ENCODE data around the gene GPR82. TPM values are rescaled to one million over a fixed set of nuclear protein-coding genes. Genes with fewer than 3 reads are reported as not detected.

The GPR82 gene
- total RNA-seq, 2 donors from 2014 or later, result not detected

DNA sequence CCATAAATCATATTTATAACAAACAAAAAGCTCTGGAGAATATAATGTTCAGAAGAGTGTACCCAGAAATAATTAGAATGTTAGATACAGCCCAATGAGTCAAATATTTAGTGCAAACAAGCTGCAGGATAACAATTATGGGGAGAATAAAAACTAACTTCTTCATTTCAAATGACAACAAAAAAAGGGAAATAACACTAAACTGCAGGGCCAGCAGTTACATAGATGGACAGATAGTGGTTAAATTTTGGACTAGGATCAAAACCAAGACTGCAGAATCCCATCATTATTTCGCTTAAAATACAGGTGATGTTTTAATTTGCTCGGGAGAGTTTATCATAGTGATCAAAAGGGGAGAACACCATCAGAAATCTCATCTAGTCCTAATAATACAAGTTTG is 35.8 kb upstream of the GPR82 start:
- Histone ChIP-seq H3K4me3 (ENCODE audit: low read length) (no peak overlapping the region), H3K4me1 (ENCODE audit: control insufficient read depth, insufficient read depth, low read length) (no peaks in the 10 kb centered on the region), H3K9ac (ENCODE audit: extremely low read depth, low read length, poor library complexity, severe bottlenecking) (no peak overlapping the region), H3K36me3 (ENCODE audit: control insufficient read depth, insufficient read depth, low read length) (no peaks in the 10 kb centered on the region), H3K9me3 (ENCODE audit: control insufficient read depth, low read length) (no peaks in the 10 kb centered on the region), H3K27ac (ENCODE audit: low read depth, low read length) (no peak overlapping the region), H3K27me3 (ENCODE audit: control insufficient read depth, insufficient read depth, low read length, poor library complexity, severe bottlenecking) (no peaks in the 10 kb centered on the region)
- no peak for DNase-seq
- Mint-ChIP-seq H3K4me3 (no peak overlapping the region), H3K27me3 (ENCODE audit: insufficient read depth) (no peaks in the 10 kb centered on the region), H3K27ac (no peak overlapping the region), H3K9me3 (peaks cover 32% of the 10 kb centered on the region), H3K36me3 (ENCODE audit: low read depth) (peaks cover 5% of the 10 kb centered on the region), H3K4me1 (peaks cover 3% of the 10 kb centered on the region)
- TF ChIP-seq, protein P1, sequence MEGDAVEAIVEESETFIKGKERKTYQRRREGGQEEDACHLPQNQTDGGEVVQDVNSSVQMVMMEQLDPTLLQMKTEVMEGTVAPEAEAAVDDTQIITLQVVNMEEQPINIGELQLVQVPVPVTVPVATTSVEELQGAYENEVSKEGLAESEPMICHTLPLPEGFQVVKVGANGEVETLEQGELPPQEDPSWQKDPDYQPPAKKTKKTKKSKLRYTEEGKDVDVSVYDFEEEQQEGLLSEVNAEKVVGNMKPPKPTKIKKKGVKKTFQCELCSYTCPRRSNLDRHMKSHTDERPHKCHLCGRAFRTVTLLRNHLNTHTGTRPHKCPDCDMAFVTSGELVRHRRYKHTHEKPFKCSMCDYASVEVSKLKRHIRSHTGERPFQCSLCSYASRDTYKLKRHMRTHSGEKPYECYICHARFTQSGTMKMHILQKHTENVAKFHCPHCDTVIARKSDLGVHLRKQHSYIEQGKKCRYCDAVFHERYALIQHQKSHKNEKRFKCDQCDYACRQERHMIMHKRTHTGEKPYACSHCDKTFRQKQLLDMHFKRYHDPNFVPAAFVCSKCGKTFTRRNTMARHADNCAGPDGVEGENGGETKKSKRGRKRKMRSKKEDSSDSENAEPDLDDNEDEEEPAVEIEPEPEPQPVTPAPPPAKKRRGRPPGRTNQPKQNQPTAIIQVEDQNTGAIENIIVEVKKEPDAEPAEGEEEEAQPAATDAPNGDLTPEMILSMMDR (conservative IDR thresholded peaks at IDR 0.05), result no peak
- 100% methylated on average over 2 of the region's 2 CpGs; no CpG with 5 or more reads in 1 of the 2 experiments for WGBS, 2 experiments (ENCODE audit: insufficient coverage in 1 of 2, insufficient read length in 1 of 2)

DNA sequence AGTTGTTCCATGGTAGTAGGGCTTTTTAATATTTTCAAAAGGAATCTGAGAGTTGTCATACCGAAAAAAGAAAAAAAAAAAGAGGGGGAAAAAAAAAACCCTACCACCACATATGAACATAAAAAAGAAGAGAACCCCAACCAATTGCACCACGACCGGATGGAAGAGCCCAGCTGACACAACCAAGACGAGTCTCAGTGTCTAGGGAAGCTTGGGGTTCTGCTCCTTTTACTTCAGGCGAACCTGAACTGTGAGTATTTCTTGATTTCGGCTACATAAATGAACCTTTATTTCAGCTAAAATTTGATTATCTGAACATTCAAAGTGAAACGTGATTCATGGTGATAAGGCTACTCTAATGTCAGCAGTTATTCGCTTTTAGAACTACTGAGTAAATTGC is 35.1 kb upstream of the GPR82 start, which contains the start of gene GPR34:
Gene GPR34 (plus strand): TSS at position 139 of the 400 bp plus-strand sequence. CDS start 6,661 bp downstream, outside the sequence.
- Histone ChIP-seq H3K27me3 (ENCODE audit: control insufficient read depth, insufficient read depth, low read length, poor library complexity, severe bottlenecking) (no peaks in the 10 kb centered on the region), H3K9ac (ENCODE audit: extremely low read depth, low read length, poor library complexity, severe bottlenecking) (no peak within 1 kb of the TSS), H3K4me3 (ENCODE audit: low read length) (no peak within 1 kb of the TSS), H3K4me1 (ENCODE audit: control insufficient read depth, insufficient read depth, low read length) (no peaks in the 10 kb centered on the region), H3K27ac (ENCODE audit: low read depth, low read length) (no peak within 1 kb of the TSS), H3K36me3 (ENCODE audit: control insufficient read depth, insufficient read depth, low read length) (no peaks in the 10 kb centered on the region), H3K9me3 (ENCODE audit: control insufficient read depth, low read length) (no peaks in the 10 kb centered on the region)
- WGBS, 2 experiments (ENCODE audit: insufficient coverage in 1 of 2, insufficient read length in 1 of 2), result 94 to 100% methylated on average over 4 to 7 of the region's 8 CpGs
- H3K4me3 Mint-ChIP-seq, result no peak within 1 kb of the TSS
- H3K36me3 Mint-ChIP-seq (ENCODE audit: low read depth), result peaks cover 5% of the 10 kb centered on the region
- TF ChIP-seq, protein P1 (conservative IDR thresholded peaks at IDR 0.05), result no peak
- no peak for DNase-seq
- H3K4me1 Mint-ChIP-seq, result peaks cover 3% of the 10 kb centered on the region
- no peak within 1 kb of the TSS for H3K27ac Mint-ChIP-seq
- peaks cover 35% of the 10 kb centered on the region for H3K9me3 Mint-ChIP-seq
- H3K27me3 Mint-ChIP-seq (ENCODE audit: insufficient read depth), result no peaks in the 10 kb centered on the region

DNA sequence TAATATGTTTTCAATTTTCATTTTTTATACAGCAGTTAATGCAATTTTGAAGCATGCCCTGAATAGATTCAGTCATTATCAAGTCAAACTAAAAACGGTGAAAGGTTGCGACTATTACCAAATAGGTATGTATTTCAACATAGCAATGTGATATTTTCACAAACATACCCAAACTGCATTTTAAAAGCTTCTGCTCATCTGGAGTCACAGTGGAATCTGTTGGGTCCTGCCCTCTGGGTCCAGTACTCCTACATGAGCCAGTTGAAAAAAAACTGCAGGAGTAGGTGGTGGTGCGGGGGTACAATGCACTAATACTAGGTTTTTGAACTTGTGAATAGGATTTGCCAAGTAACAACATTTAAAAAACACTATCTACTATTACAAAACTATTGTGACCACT is 34.3 kb upstream of the GPR82 start:
- TF ChIP-seq, protein P1 (conservative IDR thresholded peaks at IDR 0.05), result no peak
- Histone ChIP-seq H3K4me3 (ENCODE audit: low read length) (no peak overlapping the region), H3K27me3 (ENCODE audit: control insufficient read depth, insufficient read depth, low read length, poor library complexity, severe bottlenecking) (no peaks in the 10 kb centered on the region), H3K9me3 (ENCODE audit: control insufficient read depth, low read length) (no peaks in the 10 kb centered on the region), H3K9ac (ENCODE audit: extremely low read depth, low read length, poor library complexity, severe bottlenecking) (no peak overlapping the region), H3K27ac (ENCODE audit: low read depth, low read length) (no peak overlapping the region), H3K4me1 (ENCODE audit: control insufficient read depth, insufficient read depth, low read length) (no peaks in the 10 kb centered on the region), H3K36me3 (ENCODE audit: control insufficient read depth, insufficient read depth, low read length) (peaks cover 3% of the 10 kb centered on the region)
- DNase-seq, result no peak
- Mint-ChIP-seq H3K4me3 (no peak overlapping the region), H3K27me3 (ENCODE audit: insufficient read depth) (no peaks in the 10 kb centered on the region), H3K9me3 (peaks cover 35% of the 10 kb centered on the region), H3K36me3 (ENCODE audit: low read depth) (peaks cover 5% of the 10 kb centered on the region), H3K4me1 (peaks cover 3% of the 10 kb centered on the region), H3K27ac (no peak overlapping the region)
- WGBS, 2 experiments (ENCODE audit: insufficient coverage in 1 of 2, insufficient read length in 1 of 2), result 96% methylated on average over 3 of the region's 3 CpGs; no CpG with 5 or more reads in 1 of the 2 experiments

All from endodermal cell (in vitro differentiated cells).